Measurements from ENCODE around the gene NFX1.
"Not testable (repeated sequence)": the region's sequence is repeated elsewhere in the genome, so short reads cannot be mapped to it uniquely, and the experiment has no call there.

Gene NFX1

DNA sequence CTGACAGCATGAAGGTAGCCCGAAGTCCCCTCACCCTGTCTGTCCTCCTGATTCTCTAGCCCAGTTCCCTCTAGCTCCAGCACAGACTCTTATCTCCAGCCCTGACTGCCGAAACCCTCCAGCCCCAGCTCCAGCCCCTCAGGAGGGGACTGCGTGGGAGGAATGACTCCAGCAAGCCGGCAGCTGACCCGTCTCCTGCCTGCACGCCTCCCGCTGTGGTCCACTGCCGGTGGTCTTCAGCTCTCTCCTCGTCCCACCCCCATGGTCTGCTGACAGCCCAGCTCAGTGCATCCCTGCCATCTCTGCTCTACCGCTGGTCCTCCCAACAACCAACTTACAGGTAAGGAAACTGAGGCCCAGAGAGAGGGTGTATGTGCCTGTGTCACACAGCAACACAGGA is 111.5 kb downstream of the NFX1 start:
- in situ Hi-C loops (cut with MboI; ENCODE audit: low pct_unique_long_range_greater_than_20kb, low sequenced_read_pairs); DNase-seq: not testable (repeated sequence)

DNA sequence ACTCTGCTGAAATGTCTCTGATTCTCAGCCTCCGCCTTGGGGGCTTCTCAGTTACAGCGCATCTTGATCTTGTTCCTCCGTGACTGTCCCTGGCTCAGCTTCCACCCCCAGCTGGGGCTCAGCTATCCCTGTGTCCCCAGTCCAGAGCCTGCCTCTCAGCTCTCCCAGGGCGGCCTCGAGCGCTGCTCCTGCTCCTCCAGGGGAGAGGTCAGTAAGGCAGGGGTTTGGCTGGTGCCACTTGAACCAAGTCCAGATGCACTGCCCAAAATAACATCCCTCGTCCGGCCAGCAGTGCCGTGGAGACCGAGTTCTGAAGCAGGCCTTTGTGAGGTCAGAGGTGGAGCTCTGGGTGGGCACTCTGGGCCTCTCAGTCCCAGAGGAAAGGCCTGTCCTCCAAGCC is 112.1 kb downstream of the NFX1 start, which contains the start of gene AQP7:
TSS of gene AQP7 (minus strand) at position 198 of the 400 bp plus-strand sequence. CDS start 1,306 bp downstream, outside the sequence.
- DNase-seq; in situ Hi-C loops (cut with MboI; ENCODE audit: low pct_unique_long_range_greater_than_20kb, low sequenced_read_pairs): not testable (repeated sequence)

DNA sequence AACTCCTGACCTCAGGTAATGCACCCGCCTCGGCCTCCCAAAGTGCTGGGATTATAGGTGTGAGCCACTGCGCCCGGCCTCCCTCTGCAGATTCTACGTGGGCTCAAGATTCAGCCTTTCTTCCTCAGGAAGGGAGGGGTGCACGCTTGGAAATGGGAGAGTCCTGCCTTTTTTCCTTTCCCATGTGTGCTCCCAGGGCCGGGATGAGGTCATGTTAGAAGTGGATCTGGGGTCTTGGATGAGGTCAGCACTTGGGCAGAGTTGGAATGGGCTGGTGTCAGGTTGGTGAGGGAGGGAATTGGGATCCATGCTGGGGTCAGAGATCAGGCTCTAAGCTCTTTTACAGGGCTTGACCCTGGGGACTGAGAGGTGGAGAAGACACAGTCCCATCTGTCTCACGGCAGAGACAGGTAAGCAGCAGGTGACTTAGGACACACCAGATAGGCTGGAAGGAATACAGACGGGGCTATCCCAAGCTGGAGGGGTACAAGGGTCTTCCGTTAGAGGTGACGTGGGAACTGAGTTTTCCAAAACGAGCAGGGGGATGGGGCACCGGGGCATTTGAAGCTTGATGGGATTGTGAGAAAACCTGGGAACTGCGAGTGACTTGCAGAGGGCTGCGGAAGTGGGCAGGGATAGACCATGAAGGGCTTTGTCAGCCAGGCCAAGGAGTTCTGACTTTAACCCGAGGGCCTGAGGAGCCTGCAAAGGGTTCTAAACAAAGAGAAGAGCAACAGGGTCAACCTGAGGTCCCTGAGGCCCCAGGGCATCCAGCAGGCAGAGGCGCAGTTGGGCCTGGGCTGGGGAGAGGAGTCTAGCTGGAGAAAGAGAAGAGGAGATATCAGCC is 113.8 kb downstream of the NFX1 start:
- no peak for DNase-seq
- in situ Hi-C loops (cut with MboI; ENCODE audit: low pct_unique_long_range_greater_than_20kb, low sequenced_read_pairs): no loop called here

DNA sequence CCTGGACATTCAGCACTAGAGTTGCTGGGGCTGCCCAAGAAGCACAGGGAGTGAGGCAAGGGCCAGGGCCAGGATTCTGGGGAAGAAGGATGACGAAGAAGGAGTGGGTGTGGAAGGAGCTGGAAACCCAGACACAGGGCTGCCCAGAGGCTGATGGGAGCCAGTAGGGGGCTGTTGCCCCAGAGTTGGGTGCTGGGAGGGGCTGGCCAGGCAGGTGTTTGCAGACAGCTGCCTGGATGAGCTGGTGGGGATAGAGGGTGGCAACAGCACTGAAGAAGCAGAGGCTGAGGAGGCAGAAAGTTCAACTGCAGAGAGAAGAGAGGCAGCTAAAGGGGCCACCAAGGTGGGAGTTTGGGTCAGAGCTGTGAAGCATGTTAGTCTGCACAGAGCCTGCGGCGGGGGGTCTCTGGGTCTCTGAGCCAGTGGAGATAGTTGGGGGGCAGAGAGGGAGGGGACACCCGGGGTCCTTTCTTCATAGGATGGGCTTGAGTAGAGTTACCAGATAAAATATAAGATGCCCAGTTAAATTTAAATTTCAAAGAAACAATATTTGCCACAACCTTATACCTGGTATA is 114.6 kb downstream of the NFX1 start:
- no peak for DNase-seq
- in situ Hi-C loops (cut with MboI; ENCODE audit: low pct_unique_long_range_greater_than_20kb, low sequenced_read_pairs): no loop called here

DNA sequence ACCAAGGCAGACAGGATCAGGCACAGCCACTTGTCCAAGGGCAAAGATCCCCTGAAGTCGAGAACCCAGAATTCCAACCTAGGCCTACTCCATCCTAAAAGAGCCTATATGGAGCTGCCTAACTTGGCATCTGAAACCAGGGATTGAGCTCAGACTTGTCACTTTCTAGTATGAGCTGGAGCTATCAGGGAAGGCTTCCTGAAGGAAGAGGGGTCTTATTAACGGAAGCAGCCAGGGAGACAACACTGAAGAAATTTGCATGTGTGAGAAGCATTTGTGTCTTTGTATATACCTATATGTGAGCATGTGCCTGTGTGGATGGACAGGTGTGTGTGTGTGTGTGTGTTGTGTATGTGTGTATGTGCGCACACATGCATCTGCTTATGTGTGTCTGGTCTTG is 116.7 kb downstream of the NFX1 start:
- in situ Hi-C loops (cut with MboI; ENCODE audit: low pct_unique_long_range_greater_than_20kb, low sequenced_read_pairs): no loop called here
- DNase-seq: no peak

DNA sequence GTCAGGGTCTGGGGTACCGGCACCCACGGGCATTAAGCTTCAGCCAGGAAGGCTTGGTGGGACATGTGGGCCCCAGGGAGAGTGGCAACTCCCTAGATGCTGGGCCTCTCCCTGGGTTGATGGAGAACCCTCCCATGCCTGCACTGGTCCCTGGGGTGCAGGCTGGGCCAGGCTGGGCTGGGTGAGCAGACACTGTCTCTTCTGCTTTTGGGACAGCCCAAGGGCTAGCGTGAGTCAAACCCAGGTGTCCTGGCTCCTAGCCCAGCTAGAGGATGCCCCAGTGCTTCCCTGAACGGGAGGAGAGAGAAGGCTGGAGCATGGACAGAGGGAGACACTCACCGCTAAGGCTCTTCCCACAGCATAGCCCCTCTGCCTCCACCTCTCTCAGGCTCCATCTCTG is 117.8 kb downstream of the NFX1 start:
- no peak for DNase-seq
- in situ Hi-C loops (cut with MboI; ENCODE audit: low pct_unique_long_range_greater_than_20kb, low sequenced_read_pairs): no loop called here

DNA sequence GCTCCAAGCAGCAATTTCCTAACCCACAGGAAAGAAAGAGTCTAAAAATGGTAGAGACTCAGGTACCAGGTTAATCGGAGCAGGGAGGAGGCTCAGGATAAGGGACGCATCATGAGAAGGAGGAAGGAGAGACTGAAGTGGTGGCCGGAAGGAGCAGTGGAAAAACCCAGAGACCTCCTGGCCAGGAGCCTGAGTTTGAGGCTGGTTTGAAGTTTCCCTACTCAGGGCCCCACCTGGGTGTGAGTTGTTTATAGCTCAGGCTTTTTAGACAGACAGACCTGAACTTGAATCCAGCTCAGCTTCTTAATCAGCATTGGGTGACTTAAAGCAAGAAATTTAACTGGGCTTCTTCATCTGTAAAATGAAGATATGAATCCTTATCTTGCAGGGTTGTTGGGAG is 124.0 kb downstream of the NFX1 start:
- no peak for DNase-seq
- in situ Hi-C loops (cut with MboI; ENCODE audit: low pct_unique_long_range_greater_than_20kb, low sequenced_read_pairs): no loop called here

DNA sequence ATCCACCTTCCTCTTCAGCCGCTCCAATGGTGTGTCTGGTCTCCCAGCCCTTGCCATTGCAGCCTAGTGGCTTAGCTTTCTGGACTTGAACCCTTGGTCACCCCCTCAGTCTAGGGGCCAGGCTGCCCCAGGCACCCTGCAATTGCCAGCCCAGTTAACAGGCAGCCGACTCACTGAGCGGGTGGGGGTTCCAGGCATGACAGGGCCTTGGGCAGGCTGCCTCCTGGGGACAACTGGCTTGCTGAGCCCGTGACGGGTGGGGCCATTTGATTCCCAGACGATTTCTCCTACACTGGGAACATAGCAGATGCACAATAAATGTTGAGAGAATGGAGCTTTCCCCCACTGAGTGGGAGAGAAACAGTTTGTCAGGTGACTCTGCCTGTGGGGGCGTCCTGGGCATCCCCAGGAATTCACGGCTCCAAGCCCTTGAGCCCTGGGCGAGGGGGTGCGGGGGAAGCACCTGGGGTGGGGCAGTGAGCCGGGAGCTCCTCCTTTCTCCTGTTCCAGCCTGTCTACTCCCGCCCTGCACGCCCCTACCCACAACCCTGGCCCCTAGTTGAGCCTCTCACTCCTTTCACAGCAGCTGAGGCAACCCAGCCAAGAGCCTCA is 124.7 kb downstream of the NFX1 start:
- DNase-seq: no peak
- in situ Hi-C loops (cut with MboI; ENCODE audit: low pct_unique_long_range_greater_than_20kb, low sequenced_read_pairs): no loop called here

DNA sequence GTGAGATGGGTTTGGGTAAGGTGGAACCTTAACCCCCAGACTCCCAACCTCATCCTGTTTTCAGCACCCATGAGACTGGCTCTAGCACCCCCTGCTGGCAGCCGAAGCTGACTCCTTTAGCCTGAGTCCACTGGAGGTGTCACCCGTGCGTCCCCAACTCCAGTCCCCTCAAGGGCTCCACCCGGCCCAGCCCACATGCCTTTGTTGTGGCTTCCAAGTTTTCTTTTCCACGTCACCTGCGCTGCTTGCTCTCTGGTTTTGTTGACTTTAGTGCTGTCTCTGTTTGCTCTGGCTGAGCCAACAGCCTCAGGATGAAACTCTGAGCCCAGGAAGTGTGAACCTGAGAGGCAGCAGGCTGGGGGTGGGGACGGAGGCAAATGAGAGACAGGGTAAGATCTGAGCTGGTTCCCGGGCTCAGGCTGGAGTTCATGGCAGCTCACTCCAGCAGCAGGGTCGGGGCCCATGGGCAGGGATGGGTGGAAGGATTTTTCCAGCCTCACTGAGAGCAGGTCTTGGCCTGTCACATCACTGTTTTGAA is 125.3 kb downstream of the NFX1 start:
- in situ Hi-C loops (cut with MboI; ENCODE audit: low pct_unique_long_range_greater_than_20kb, low sequenced_read_pairs): no loop called here
- DNase-seq: peak; percentile 65

DNA sequence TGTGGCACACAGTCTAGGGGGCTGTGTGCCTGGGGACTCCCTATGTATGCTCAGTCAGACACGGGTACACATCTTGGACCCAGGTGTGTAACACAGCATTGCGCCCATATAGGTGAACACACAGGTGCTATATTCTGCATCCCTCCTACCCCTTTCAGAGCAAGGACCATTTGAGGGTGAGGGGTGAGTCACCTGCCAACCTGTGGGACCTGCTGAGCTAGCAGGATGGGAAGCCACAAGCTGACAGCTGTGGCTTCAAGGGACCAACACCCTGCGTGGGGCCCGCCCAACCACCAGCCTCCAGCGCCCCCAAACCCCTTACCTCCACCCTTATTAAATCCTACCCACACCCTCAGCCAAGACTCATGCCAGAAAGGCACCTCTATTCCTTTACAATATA is 126.7 kb downstream of the NFX1 start:
- in situ Hi-C loops (cut with MboI; ENCODE audit: low pct_unique_long_range_greater_than_20kb, low sequenced_read_pairs): no loop called here
- DNase-seq: no peak

DNA sequence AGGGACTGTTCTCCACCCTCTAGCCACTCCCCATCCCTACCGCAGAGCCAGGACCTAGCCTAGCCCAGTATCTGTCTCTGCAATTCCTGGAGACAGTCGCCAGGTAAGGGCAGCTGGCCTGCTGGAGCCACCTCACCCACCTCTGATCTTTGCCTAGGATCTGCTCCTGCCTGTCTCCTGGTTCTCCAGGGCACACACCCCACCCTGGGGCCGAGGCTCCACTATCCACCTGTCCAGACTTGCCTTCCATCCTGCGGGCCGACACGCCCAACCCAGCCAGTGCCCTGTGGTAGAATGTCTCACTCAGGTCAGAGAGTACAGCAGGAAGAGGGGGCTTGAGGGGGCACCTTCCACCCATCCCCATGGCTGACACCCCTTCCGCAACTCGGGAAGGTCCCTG is 127.8 kb downstream of the NFX1 start:
- in situ Hi-C loops (cut with MboI; ENCODE audit: low pct_unique_long_range_greater_than_20kb, low sequenced_read_pairs): no loop called here
- no peak for DNase-seq

DNA sequence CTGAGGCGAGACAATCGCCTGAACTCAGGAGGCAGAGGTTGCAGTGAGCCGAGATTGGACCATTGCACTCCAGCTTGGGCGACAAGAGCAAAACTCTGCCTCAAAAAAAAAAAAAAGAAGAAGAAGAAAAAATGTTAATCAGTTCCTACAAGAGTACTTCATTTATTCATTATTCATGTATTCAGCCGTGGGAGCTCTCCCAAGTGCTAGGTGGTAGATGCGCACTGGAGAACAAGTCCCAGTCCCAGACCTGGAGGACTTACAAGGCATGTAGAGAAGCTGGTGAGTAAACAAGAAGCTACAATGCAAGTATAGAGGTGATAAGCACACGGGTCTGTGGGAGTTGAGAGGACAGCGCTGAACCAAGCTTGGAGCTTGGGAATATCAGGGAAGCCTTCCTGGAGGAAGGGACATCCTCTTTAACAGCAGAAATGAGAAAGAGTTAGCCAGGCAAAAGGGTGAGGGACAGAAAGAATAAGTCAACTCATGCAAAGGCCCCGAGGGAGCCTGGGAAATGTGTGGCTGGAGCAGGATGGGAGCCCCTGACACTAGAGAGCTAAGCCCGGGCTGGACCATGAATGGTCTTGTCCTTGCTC is 129.5 kb downstream of the NFX1 start:
- DNase-seq: no peak
- in situ Hi-C loops (cut with MboI; ENCODE audit: low pct_unique_long_range_greater_than_20kb, low sequenced_read_pairs): no loop called here
